Neural cell (in vitro differentiated cells): ENCODE results near the gene HMX1.

Experiments used
- EP300 ChIP-seq: fragments of 450-650 bp; conservative IDR thresholded peaks from 2 replicates; pipeline ENCODE4 v1.6.1; 2014; ENCODE audit warnings: antibody characterized with exemption, mild to moderate bottlenecking, moderate library complexity; ENCODE audit not compliant: poor library complexity, severe bottlenecking
- EZH2 ChIP-seq: fragments of 200-600, 300-800 bp; shearing (Covaris generic), sonication (generic); IDR thresholded peaks from 2 replicates; pipeline ENCODE4 v1.6.1; 2014; ENCODE audit warnings: antibody characterized with exemption, low read length, borderline replicate concordance, mild to moderate bottlenecking; ENCODE audit not compliant: insufficient read depth, poor library complexity, severe bottlenecking
- MXI1 ChIP-seq: fragments of 450-650 bp; conservative IDR thresholded peaks from 2 replicates; pipeline ENCODE4 v1.6.1; 2014; ENCODE audit warnings: antibody characterized with exemption, mild to moderate bottlenecking; ENCODE audit not compliant: poor library complexity, severe bottlenecking
- POLR2AphosphoS5 ChIP-seq: IDR thresholded peaks from 2 replicates; pipeline ENCODE4 v1.6.1; 2012
- REST ChIP-seq: IDR thresholded peaks from 2 replicates; pipeline ENCODE4 v1.6.1; 2012; ENCODE audit warnings: borderline replicate concordance
- TF ChIP-seq, protein P1 (sequence below): fragments of 450-650 bp; IDR thresholded peaks from 2 replicates; pipeline ENCODE4 v1.5.1; 2014; ENCODE audit warnings: antibody characterized with exemption, mild to moderate bottlenecking, moderate library complexity; ENCODE audit not compliant: poor library complexity, severe bottlenecking

DNA sequence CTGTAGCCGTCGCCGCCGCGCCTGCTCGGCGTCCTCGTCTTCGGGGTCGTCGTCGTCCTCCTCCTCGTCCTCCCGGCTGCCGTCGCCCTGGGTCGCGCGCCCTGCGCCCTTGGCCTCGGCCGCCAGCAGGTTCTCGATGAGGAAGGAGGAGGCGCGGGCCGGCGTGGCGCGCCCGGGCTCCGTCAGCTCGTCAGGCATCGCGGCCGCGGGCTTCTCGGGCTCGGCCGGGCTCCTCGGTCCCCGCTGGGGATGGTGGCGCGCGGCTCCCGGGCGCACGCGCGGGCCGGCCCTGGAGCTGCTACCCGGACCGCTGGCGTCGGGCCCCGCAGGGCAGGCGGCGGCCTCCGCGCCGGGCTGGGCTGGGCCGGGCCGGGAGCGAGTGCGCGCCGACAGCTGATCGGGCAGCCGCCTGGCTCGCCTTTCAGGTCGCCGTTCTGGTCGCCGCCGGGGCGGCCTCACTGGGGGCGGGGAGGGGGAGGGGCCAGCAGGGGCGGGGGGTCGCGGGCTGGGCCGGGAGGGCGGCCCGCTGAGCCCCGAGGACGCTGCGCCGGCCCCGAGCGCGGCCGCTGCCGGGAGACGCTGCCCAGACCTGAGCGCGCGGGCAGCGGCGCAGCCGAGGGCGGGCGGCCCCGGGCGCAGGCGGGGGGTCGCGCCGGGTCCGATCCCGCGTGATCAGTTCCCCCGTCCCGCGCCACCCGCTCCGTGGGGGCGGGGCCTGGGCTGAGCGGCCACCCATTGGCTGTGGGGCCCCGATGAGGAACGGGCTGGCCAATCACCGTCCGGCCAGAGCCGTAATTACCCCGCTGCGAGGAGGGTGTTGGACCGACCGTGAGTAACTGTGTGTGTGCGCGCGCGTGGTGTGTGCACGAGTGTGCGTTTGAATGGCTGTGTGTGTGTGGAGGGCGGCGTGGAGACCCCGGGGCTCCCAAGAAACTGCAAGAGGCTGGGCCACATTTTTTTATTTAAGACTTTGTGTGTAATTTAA is at the start of gene HMX1:
- TF ChIP-seq, protein P1, sequence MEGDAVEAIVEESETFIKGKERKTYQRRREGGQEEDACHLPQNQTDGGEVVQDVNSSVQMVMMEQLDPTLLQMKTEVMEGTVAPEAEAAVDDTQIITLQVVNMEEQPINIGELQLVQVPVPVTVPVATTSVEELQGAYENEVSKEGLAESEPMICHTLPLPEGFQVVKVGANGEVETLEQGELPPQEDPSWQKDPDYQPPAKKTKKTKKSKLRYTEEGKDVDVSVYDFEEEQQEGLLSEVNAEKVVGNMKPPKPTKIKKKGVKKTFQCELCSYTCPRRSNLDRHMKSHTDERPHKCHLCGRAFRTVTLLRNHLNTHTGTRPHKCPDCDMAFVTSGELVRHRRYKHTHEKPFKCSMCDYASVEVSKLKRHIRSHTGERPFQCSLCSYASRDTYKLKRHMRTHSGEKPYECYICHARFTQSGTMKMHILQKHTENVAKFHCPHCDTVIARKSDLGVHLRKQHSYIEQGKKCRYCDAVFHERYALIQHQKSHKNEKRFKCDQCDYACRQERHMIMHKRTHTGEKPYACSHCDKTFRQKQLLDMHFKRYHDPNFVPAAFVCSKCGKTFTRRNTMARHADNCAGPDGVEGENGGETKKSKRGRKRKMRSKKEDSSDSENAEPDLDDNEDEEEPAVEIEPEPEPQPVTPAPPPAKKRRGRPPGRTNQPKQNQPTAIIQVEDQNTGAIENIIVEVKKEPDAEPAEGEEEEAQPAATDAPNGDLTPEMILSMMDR, result no peak
- TF ChIP-seq EZH2, result no peak
- peak; percentile 18 for TF ChIP-seq POLR2AphosphoS5
- no peak for TF ChIP-seq EP300
- TF ChIP-seq REST, result no peak
- peak; percentile 24 for TF ChIP-seq MXI1
